Raji (cell line): ENCODE results near the gene DDX24.

Source experiments
- POLR2A ChIP-seq: IDR thresholded peaks from 2 replicates; pipeline ENCODE4 v1.6.1; 2011; ENCODE audit warnings: low read depth, low read length, control low read depth; ENCODE audit not compliant: insufficient read depth

The DDX24 gene

GRCh38 chr14:94037954-94038353 is 43.0 kb downstream of the DDX24 start:
- no peak for TF ChIP-seq POLR2A

- no peak for TF ChIP-seq POLR2A
These were observed 44.5 kb downstream of the DDX24 start for GRCh38 chr14:94036313-94037167.

- TF ChIP-seq POLR2A = no peak
These were observed 46.1 kb downstream of the DDX24 start for GRCh38 chr14:94034886-94035285.

GRCh38 chr14:94031883-94032279 is 49.1 kb downstream of the DDX24 start:
- TF ChIP-seq POLR2A = no peak

- TF ChIP-seq POLR2A = no peak
These were observed 49.7 kb downstream of the DDX24 start for GRCh38 chr14:94031161-94031882.

- TF ChIP-seq POLR2A = no peak
These were observed 50.4 kb downstream of the DDX24 start for GRCh38 chr14:94030571-94030970.

- no peak for TF ChIP-seq POLR2A
These were observed 51.3 kb downstream of the DDX24 start for GRCh38 chr14:94029671-94030203.

GRCh38 chr14:94029265-94029664 is 51.7 kb downstream of the DDX24 start:
- TF ChIP-seq POLR2A = no peak

- TF ChIP-seq POLR2A = no peak
These were observed 52.6 kb downstream of the DDX24 start for GRCh38 chr14:94028450-94028826.

GRCh38 chr14:94027566-94028449 is 53.2 kb downstream of the DDX24 start:
- TF ChIP-seq POLR2A = no peak

GRCh38 chr14:94026889-94027469 is 54.0 kb downstream of the DDX24 start:
- no peak for TF ChIP-seq POLR2A

- TF ChIP-seq POLR2A = no peak
These were observed 54.7 kb downstream of the DDX24 start, which contains the start of gene OTUB2 for GRCh38 chr14:94026173-94026888. Gene OTUB2 (plus strand): TSS chr14:94026340. CDS start chr14:94026538, 198 bp downstream.

- no peak for TF ChIP-seq POLR2A
These were observed 55.3 kb downstream of the DDX24 start for GRCh38 chr14:94025720-94026119.

GRCh38 chr14:94024549-94024948 is 56.5 kb downstream of the DDX24 start:
- TF ChIP-seq POLR2A = no peak
